SH-SY5Y (cell line): ENCODE measurements around the gene ASF1A.

Experiments used
- GATA2 ChIP-seq: IDR thresholded peaks from 2 replicates; pipeline ENCODE4 v1.6.1; 2011; ENCODE audit warnings: mild to moderate bottlenecking, low read depth, low read length
- GATA3 ChIP-seq: IDR thresholded peaks from 2 replicates; pipeline ENCODE4 v1.6.1; 2011; ENCODE audit warnings: low read depth, mild to moderate bottlenecking, low read length, moderate library complexity

DNA sequence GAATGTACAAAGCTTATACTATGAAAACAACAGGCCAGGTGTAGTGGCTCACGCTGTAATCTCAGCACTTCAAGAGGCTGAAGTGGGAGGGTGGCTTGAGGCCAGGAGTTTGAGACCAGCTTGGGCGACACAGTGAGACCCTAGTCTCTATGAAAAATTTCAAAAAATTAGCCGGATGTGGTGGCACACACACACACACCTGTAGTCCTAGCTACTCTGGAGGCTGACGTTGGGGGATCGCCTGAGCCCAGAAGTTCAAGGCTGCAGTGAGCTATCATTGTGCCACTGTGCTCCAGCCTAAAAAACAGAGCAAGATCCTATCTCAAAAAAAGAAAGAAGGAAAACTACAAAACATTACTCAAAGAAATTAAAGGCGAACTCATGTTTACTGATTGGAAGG is 7.3 kb upstream of the ASF1A start:
- TF ChIP-seq GATA3, result no peak
- TF ChIP-seq GATA2, result no peak
